Lower leg skin (tissue), 4 donors: ENCODE results near the gene CHCHD5. TPM values are rescaled to one million over a fixed set of nuclear protein-coding genes. Genes with fewer than 3 reads are reported as not detected.
"Not testable (repeated sequence)": the region's sequence is repeated elsewhere in the genome, so short reads cannot be mapped to it uniquely, and the experiment has no call there.

Experiments
- DNase-seq, 2 donors: peaks; one replicate each; pipeline ENCODE4 v3.0.0-alpha.2; 2019; ENCODE audit warnings: low spot score in 2 of 2
- H3K4me3 ChIP-seq: fragments of 200-600 bp; sonication (generic); 2 replicates; pipeline ENCODE4 v1.5.1; 2017; ENCODE audit warnings: mild to moderate bottlenecking, low read depth; ENCODE audit not compliant: poor library complexity, severe bottlenecking
- POLR2A ChIP-seq, 2 donors: fragments of 450-650 bp; IDR thresholded peaks; one replicate each; pipeline ENCODE4 v1.6.1; 2016 to 2017; ENCODE audit warnings: antibody characterized with exemption in 2 of 2, mild to moderate bottlenecking in 1 of 2, moderate library complexity in 1 of 2
- WGBS, 2 donors: methylation state at CpG; one replicate each; pipeline ENCODE4 v1.1.5; 2018; 5-methylcytosine and 5-hydroxymethylcytosine counted together
- intact Hi-C: fragments of 100-400 bp; cut with DNase I; formaldehyde crosslinking; loops from one replicate; pipeline ENCODE4 v1.15.0; 2023; ENCODE audit warnings: low total_unique reads
- total RNA-seq, 4 donors: library from RNA; depleted of rRNA; stranded (reverse); fragments of >200 nt; gene quantifications; one replicate each; pipeline ENCODE4 v1.1.0, GENCODE V29; 2016
- TF ChIP-seq, protein P1 (sequence below), 3 donors: fragments of 450-650 bp; IDR thresholded peaks; one replicate each; pipeline ENCODE4 v1.5.1; 2016; ENCODE audit warnings: antibody characterized with exemption in 3 of 3, mild to moderate bottlenecking in 3 of 3, moderate library complexity in 2 of 3

The CHCHD5 gene
- total RNA-seq, 4 donors from 2014 or later, result 12.4 to 26.8 (median 24.1) TPM

- TF ChIP-seq POLR2A (IDR thresholded peaks at IDR 0.05), result no peak
- TF ChIP-seq, protein P1, sequence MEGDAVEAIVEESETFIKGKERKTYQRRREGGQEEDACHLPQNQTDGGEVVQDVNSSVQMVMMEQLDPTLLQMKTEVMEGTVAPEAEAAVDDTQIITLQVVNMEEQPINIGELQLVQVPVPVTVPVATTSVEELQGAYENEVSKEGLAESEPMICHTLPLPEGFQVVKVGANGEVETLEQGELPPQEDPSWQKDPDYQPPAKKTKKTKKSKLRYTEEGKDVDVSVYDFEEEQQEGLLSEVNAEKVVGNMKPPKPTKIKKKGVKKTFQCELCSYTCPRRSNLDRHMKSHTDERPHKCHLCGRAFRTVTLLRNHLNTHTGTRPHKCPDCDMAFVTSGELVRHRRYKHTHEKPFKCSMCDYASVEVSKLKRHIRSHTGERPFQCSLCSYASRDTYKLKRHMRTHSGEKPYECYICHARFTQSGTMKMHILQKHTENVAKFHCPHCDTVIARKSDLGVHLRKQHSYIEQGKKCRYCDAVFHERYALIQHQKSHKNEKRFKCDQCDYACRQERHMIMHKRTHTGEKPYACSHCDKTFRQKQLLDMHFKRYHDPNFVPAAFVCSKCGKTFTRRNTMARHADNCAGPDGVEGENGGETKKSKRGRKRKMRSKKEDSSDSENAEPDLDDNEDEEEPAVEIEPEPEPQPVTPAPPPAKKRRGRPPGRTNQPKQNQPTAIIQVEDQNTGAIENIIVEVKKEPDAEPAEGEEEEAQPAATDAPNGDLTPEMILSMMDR (IDR thresholded peaks at IDR 0.05), result no peak
- intact Hi-C loops, result no loop called here
- H3K4me3 ChIP-seq, result no peak overlapping the region
- WGBS, 2 donors, result 88 to 90% methylated on average over 5 of the region's 5 CpGs
- DNase-seq, result peak in 1 of 2 donors; percentile 59
These were observed 21.5 kb downstream of the CHCHD5 start for GRCh38 chr2:112605926-112606325.

- 81 to 89% methylated on average over 4 of the region's 4 CpGs for WGBS, 2 donors
- TF ChIP-seq POLR2A (IDR thresholded peaks at IDR 0.05), result no peak
- TF ChIP-seq, protein P1 (IDR thresholded peaks at IDR 0.05), result no peak
- DNase-seq, result peak in 1 of 2 donors; percentile 36
- H3K4me3 ChIP-seq, result no peak overlapping the region
- intact Hi-C loops, result no loop called here
These were observed 22.1 kb downstream of the CHCHD5 start for GRCh38 chr2:112606547-112606946.

DNA sequence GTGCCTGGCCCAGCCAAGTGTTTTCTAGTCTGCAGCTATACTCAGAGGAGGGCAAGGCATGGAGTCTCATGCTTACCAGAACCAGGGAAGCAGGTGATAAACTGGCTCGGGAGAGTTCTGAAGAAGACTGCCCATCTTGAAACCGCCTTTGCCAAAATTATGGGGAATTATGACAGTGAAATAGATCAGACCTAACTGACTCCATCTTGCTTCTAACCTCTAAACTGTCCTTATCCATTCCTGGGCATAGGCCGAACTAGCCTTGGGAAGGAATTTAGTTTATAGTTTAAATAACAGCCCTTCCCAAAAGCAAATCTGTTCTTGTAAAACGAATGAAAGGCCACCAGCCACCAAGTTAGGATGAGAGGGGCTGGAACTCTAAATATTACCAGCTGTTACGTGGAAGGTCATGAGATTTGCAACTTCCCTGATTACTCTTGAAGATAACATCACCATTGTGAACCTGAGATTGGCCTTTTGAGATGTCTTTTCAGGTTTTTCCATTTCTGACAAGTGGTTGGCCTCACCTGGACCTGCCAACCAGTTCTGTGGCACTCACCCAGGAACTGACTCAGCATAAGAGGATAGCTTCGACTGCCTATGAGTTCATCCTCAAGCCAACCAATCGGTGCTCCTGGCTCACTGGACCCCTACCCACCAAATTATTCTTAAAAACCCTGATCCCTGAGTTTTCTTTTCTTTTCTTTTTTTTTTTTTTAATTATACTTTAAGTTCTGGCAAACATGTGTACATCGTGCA lies 23.4 kb downstream of the CHCHD5 start:
- H3K4me3 ChIP-seq, result no peak overlapping the region
- TF ChIP-seq POLR2A (IDR thresholded peaks at IDR 0.05), result no peak
- TF ChIP-seq, protein P1 (IDR thresholded peaks at IDR 0.05), result no peak
- intact Hi-C loops, result no loop called here
- WGBS, 2 donors, result 71 to 74% methylated on average over 8 of the region's 8 CpGs
- peak in 1 of 2 donors; percentile 32 for DNase-seq

GRCh38 chr2:112609320-112609719 lies 24.9 kb downstream of the CHCHD5 start:
- WGBS, 2 donors, result 89 to 95% methylated on average over 4 of the region's 4 CpGs
- DNase-seq, H3K4me3 ChIP-seq, intact Hi-C loops: not testable (repeated sequence)

DNA sequence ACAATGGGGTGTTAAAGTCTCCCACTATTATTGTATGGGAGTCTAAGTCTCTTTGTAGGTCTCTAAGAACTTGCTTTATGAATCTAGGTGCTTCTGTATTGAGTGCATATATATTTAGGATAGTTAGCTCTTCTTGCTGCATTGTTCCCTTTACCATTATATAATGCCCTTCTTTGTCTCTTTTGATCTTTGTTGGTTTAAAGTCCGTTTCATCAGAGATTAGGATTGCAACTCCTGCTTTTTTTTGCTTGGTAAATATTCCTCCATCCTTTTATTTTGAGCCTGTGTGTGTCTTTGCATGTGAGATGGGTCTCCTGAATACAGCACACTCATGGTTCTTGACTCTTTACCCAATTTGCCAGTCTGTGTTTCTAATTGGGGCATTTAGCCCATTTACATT lies 27.9 kb downstream of the CHCHD5 start:
- intact Hi-C loops, H3K4me3 ChIP-seq, DNase-seq: not testable (repeated sequence)
- 89 to 96% methylated on average over 1 of the region's 1 CpG for WGBS, 2 donors

DNA sequence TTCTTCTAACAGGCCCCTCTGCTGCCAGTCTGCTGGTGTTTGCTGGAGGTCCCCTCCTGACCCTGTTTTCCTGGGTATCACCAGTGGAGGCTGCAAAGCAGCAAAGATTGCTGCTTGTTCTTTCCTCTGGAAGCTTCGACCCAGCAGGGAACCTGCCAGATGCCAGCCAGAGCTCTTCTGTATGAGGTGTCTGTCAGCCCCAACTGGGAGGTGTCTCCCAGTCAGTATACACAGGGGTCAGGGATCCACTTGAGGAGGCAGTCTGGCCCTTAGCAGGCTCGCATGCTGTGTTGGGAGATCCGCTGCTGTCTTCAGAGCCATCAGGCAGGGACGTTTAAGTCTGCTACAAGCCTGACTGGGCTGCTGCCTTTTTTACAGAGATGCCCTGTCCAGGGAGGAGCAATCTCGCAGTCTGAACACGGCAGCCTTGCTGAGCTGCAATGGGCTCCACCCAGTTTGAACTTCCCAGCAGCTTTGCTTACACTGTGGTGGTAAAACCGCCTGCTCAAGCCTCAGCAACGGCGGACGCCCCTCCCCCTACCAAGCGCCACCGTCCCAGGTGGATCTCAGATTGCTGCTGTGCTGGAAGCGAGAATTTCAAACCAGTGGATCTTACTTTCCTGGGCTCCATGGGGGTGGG lies 29.9 kb downstream of the CHCHD5 start:
- 67 to 78% methylated on average over 10 to 11 of the region's 13 CpGs for WGBS, 2 donors
- DNase-seq, result peak in 1 of 2 donors; percentile 74
- H3K4me3 ChIP-seq, result no peak overlapping the region
- TF ChIP-seq, protein P1 (IDR thresholded peaks at IDR 0.05), result no peak
- no peak for TF ChIP-seq POLR2A (IDR thresholded peaks at IDR 0.05)
- intact Hi-C loops, result no loop called here
